ENCODE results near the gene ALDH3A1.

The ALDH3A1 gene

GRCh38 chr17:19759568-19760549, 11.8 kb upstream of the ALDH3A1 start:
- DNase-seq (ENCODE audit: low read depth in 2 of 2), result no peak

- DNase-seq (ENCODE audit: low read depth in 2 of 2), result no peak
Measured at GRCh38 chr17:19757536-19758180, 9.6 kb upstream of the ALDH3A1 start.

GRCh38 chr17:19756546-19756945, 8.4 kb upstream of the ALDH3A1 start:
- DNase-seq (ENCODE audit: low read depth in 2 of 2), result no peak

- no peak for DNase-seq (ENCODE audit: low read depth in 2 of 2)
Measured at GRCh38 chr17:19755821-19756510, 7.9 kb upstream of the ALDH3A1 start.

GRCh38 chr17:19755392-19755791, 7.3 kb upstream of the ALDH3A1 start:
- no peak for DNase-seq (ENCODE audit: low read depth in 2 of 2)

GRCh38 chr17:19753661-19754463, 5.8 kb upstream of the ALDH3A1 start:
- DNase-seq (ENCODE audit: low read depth in 2 of 2), result no peak

GRCh38 chr17:19753051-19753509, 5.0 kb upstream of the ALDH3A1 start:
- DNase-seq (ENCODE audit: low read depth in 2 of 2), result no peak

- DNase-seq (ENCODE audit: low read depth in 2 of 2), result no peak
Measured at GRCh38 chr17:19752216-19753050, 4.3 kb upstream of the ALDH3A1 start.

- DNase-seq (ENCODE audit: low read depth in 2 of 2), result no peak
Measured at GRCh38 chr17:19750835-19751234, 2.7 kb upstream of the ALDH3A1 start.

- no peak for DNase-seq (ENCODE audit: low read depth in 2 of 2)
Measured at GRCh38 chr17:19750020-19750572, 2.0 kb upstream of the ALDH3A1 start.

- no peak for DNase-seq (ENCODE audit: low read depth in 2 of 2)
Measured at GRCh38 chr17:19748807-19749193, 702 bp upstream of the ALDH3A1 start.

- no peak for DNase-seq (ENCODE audit: low read depth in 2 of 2)
Measured at GRCh38 chr17:19747159-19747719, 859 bp downstream of the ALDH3A1 start.

GRCh38 chr17:19746517-19746916, 1.6 kb downstream of the ALDH3A1 start:
- DNase-seq (ENCODE audit: low read depth in 2 of 2), result no peak

GRCh38 chr17:19744922-19745757, 3.0 kb downstream of the ALDH3A1 start:
- peak; percentile 12 to 20 for DNase-seq (ENCODE audit: low read depth in 2 of 2)

- DNase-seq (ENCODE audit: low read depth in 2 of 2), result no peak
Measured at GRCh38 chr17:19744492-19744891, 3.6 kb downstream of the ALDH3A1 start.

GRCh38 chr17:19743101-19744100, 4.7 kb downstream of the ALDH3A1 start:
- DNase-seq (ENCODE audit: low read depth in 2 of 2), result no peak

GRCh38 chr17:19742495-19742894, 5.6 kb downstream of the ALDH3A1 start:
- no peak for DNase-seq (ENCODE audit: low read depth in 2 of 2)
